Measurements from ENCODE around the gene RFNG.

Gene RFNG

DNA sequence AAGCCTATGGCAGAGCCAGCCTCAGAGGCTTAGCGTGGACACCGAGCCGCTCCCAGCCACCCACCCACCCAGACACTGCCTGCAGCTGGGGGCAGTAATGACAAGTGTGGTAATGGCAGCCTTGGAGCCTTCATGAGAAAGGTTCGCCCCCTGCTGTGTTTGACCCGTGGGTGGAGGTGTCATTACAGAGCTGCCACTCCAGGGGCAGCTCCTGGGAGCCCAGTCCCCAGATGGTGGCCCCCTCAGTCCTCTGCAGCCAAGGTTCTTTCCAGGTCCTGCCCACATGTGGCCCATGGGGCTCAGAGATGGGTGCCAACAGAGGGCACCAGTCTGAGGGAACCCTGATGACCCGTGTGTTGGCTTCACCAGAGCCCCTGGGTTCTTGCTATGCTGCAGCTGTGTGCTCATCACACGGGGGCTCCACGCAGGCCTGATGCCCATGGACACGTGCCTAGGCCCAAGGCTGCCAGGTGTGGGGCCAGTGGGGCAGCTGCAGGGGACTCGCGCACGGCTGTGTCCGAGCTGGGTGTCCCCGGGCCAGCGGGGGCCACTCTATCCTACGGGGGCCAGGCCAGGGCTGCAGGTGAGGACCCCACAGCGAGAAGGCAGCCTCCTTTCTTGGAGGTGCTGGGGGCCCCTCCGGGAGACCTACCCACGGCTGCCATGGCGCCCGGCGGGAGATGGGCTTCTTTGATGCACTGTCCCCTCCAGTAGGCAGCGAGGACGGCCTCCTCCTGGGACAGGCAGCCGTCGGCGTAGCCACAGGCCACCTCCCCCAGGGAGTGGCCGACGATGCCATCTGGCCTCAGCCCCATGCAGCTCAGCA is 38.3 kb upstream of the RFNG start:
- no peak for DNase-seq (ENCODE audit: low read depth)

DNA sequence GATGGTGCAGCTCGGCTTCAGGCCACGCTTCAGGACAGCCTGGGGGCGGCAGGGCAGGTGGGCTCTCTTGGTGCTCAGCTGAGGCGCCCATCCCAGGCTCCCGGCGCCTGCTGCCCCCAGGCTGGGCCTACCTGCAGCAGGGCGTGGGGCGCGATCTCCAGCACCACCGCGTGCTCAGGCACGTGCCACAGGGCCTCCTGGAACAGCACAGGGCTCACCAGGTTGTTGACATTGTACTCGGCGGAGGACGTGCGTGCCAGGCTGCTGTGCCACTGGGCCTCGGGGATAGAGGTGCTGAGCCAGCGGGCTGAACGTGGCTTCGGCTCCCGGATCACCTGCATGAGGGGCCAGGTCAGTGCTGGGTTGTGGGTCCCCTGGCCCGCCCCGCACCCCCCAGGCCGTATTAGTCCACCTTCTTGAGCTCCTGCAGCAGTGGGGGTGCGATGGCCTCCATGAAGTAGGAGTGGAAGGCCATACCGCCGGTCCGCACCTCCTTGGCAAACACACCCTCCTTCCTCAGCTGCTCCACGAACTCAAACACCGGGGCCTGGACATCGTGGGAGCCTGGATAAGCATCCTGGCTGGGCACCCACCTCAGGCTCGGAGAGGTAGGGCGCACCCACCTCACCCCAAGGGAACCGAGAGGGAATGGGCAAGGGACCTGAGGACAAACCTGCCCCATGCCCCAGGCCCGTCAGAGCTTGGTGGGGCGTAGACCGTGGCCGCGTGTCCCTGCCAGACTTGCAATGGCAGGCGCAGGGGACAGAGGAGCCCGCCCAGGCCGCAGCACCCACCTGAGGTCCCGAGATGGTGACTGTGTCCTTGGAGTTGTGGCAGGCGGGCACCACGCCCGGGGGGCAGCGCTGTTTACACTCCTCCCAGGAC is 37.5 kb upstream of the RFNG start:
- no peak for DNase-seq (ENCODE audit: low read depth)

GRCh38 chr17:82087961-82088837 is 36.6 kb upstream of the RFNG start:
- no peak for DNase-seq (ENCODE audit: low read depth)

GRCh38 chr17:82086941-82087906 is 35.6 kb upstream of the RFNG start:
- DNase-seq (ENCODE audit: low read depth): no peak

GRCh38 chr17:82085931-82086764 is 34.5 kb upstream of the RFNG start:
- no peak for DNase-seq (ENCODE audit: low read depth)

DNA sequence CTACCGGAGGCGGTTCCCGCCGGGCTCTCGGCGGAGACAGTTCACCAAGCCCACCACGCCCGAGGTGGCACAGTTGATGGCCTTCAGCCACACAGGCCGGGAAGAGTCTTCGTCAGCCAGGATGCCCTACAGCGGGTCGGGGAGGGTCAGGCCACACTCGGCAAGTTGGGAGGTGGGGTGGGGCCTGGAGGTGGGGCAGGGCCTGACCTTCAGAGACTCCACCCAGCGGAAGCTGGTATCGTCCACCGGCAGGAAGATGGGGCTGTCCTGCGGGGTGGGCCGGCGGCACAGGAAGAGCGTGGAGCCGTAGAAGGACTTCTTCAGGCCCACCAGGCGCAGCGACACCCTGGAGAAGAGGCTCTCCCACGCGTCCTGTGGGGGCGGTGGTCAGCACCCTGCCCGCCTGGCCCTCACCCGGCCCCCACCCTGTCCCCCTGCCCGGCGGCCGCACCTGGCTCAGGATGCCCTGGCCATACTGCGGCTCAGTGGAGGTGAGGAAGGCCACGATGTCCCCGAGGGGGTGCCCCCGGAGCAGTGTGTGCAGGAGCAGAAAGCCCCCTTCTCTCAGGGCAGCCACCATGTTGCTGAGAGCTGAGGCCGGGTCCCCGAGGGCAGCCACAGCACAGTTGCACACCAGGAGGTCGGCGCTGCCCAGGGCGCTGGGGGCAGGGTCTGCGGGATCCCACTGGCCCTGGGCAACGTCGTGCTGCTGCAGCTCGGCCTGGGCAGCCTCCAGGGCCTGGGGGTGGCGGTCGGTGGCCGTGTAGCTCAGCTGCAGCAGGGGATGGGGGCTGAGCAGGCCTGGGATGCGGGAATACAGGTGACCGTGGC is 33.6 kb upstream of the RFNG start:
- DNase-seq (ENCODE audit: low read depth): no peak

GRCh38 chr17:82084373-82085030 is 32.9 kb upstream of the RFNG start:
- DNase-seq (ENCODE audit: low read depth): no peak

- DNase-seq (ENCODE audit: low read depth): no peak
Measured at GRCh38 chr17:82083533-82084359, 32.1 kb upstream of the RFNG start.

GRCh38 chr17:82083009-82083408 is 31.4 kb upstream of the RFNG start:
- DNase-seq (ENCODE audit: low read depth): no peak

DNA sequence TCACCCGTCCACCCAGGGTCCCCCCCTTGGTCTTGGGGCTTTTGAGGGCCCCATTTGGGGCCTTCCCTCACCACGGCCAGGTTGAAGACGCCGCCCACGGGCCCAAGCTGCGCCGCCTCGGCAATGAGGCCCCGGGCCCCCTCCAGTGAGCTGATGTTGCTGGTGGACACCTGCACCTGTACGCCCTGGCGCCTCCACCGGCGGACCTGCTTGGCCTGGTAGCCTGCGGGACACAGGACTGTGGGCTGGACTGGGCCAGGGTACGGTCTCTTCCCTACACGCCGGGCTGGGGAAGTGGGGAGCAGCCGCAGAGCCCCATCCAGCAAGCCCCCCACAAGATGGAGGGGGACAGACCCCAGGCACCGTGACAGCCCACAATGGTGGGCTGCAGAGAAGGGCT is 30.8 kb upstream of the RFNG start:
- DNase-seq (ENCODE audit: low read depth): no peak

- DNase-seq (ENCODE audit: low read depth): no peak
Measured at GRCh38 chr17:82081966-82082365, 30.4 kb upstream of the RFNG start.

GRCh38 chr17:82081546-82081945 is 29.9 kb upstream of the RFNG start:
- DNase-seq (ENCODE audit: low read depth): no peak

DNA sequence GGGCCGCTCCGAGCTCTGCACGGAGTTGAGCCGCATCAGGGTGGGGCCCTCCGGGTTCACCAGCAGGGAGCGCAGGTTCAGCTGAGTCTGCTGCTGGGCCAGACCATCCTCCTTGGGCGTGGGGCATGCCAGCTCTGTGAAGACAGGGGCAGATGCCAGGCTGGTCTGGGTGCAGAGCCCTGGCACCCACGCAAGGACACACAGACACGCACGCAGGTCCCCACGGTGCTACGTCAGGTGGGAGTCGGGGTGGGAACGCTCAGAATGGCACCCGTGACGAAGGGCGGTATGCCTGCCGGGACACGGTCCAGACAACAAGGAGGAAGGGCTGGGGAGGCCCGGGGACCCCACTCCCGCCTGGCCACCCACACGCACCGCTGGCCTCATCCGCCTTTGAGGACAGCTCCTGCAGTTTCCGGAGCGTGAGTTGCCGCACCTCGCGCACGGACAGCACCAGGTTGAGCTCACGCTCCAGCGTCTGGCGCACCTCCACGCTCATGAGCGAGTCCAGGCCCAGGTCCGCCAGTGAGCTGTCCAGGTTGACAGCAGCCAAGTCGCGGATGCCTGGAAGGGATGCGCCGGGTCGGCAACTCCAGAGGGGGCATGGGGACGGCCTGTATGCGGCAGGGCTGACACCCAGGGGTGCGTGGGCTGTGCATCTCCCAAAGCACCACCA is 29.3 kb upstream of the RFNG start:
- no peak for DNase-seq (ENCODE audit: low read depth)

DNA sequence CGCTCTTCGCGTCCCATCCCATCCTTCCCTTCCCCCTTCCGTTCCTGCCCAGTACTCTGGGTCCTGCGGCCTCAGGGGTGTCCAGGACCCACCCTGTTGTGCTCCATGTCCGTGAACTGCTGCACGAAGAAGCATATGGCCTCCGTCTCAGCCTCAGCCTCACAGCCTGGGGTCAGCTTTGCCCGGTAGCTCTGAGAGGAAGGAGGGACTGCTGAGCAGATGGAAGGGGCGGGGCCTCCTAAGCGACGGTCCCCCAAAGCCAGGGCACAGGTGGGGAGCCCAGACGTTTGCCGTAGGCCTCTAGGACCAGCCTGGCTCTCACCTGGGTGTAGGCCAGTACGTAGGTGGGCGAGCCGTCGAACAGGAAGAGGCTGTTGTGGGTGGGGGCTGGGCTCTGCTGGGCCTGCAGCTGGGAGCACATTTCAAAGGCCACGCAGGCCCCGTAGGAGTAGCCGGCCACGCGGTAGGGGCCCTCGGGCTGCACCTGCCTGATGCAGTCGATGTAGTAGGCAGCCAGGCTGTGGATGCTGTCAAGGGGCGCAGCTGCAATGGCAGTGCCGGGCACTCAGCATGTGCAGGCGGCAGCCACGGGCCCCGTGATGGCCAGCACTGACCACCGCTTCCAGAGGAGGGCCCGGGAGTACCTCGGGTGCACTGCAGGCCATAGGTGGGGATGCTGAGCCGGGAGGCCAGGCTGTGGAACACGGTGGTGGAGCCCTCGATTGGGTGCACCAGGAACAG is 28.6 kb upstream of the RFNG start:
- no peak for DNase-seq (ENCODE audit: low read depth)

- DNase-seq (ENCODE audit: low read depth): no peak
Measured at GRCh38 chr17:82079001-82079677, 27.5 kb upstream of the RFNG start.

- no peak for DNase-seq (ENCODE audit: low read depth)
Measured at GRCh38 chr17:82078433-82078832, 26.8 kb upstream of the RFNG start.

All from fibroblast of the conjunctiva (primary cell).